ENCODE data around the gene FAM43B.

Gene FAM43B

DNA sequence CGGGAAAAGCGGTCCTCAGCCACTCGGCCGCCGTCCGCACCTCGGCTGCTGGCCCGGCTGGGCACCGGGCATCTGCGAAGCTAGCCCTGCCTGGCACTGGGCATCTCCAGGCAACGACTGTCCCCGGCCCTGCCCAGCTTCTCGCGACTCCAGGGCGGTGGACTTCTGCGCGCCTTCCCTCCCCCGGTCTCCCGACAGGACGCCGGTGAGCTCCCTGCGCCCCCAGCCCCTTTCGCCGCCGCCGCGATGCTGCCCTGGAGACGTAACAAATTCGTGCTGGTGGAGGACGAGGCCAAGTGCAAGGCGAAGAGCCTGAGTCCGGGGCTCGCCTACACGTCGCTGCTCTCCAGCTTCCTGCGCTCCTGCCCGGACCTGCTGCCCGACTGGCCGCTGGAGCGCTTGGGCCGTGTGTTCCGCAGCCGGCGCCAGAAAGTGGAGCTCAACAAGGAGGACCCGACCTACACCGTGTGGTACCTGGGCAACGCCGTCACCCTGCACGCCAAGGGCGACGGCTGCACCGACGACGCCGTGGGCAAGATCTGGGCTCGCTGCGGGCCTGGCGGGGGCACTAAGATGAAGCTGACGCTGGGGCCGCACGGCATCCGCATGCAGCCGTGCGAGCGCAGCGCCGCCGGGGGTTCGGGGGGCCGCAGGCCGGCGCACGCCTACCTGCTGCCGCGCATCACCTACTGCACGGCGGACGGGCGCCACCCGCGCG, 514 bp downstream of the FAM43B start:
- DNase-seq (ENCODE audit: low read depth), result no peak
- TF ChIP-seq CTCF (IDR thresholded peaks at IDR 0.05; ENCODE audit: insufficient read depth, low read depth, low read length, missing control alignments), result no peak
- H3K4me3 ChIP-seq (ENCODE audit: low read depth, low read length), result no peak overlapping the region

DNA sequence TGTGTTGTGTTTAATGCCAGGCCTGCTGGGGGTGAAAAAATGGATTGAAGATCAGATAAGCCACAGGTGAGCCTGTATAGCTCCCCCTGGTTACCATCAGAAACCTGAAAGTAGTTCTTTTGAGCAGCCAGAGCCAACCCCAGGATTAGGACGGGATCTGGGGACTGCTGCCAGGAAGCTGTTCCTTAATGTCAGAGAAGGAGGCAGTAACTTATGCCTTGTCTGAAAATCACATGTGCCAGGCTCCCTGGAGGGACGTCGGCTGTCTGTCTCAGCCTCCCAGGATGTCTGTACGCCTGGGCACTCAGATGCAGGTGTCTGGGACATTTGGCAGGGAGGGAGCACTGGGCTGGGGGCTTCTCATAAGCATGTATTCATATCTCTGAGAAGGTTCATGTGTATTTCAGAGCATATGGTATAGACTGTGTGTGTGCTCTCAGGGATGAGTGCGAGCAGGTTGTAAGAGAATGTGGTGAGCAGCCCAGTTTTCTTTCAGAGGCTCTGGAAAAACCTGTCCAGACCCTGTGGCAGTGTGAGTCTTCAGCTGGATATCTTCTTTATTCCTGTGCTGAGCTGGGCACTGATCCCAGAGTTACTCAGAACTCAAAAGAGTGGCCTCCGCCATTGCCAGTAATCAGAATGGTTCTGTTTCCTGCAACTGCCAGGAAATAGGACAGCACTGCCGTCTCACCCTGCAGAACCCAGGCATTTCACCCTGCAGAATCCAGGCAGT, 2.8 kb downstream of the FAM43B start:
- H3K4me3 ChIP-seq (ENCODE audit: low read depth, low read length), result no peak overlapping the region
- no peak for TF ChIP-seq CTCF (IDR thresholded peaks at IDR 0.05; ENCODE audit: insufficient read depth, low read depth, low read length, missing control alignments)
- no peak for DNase-seq (ENCODE audit: low read depth)

DNA sequence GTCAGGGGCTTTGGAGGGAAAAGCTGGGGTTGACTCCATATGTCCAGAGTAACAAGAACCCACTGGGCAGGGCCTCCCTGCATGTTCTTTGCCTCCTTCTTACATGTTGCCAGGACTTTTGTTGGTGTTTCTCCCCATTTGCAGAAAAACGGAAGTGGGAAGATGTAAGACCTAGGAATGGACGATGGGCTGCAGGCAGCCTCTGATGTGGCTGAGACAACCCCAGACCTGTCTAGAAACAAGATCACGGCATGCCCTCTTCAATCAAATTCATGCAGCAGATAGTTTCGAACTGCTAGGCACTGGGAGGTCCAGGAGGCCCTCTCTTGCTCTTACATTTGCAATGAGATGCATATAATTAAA, 3.4 kb downstream of the FAM43B start:
- TF ChIP-seq CTCF (IDR thresholded peaks at IDR 0.05; ENCODE audit: insufficient read depth, low read depth, low read length, missing control alignments), result no peak
- H3K4me3 ChIP-seq (ENCODE audit: low read depth, low read length), result no peak overlapping the region
- no peak for DNase-seq (ENCODE audit: low read depth)

- no peak for TF ChIP-seq CTCF (IDR thresholded peaks at IDR 0.05; ENCODE audit: insufficient read depth, low read depth, low read length, missing control alignments)
- DNase-seq (ENCODE audit: low read depth), result no peak
Observed at GRCh38 chr1:20558191-20558590, 5.8 kb downstream of the FAM43B start.

GRCh38 chr1:20560966-20561365, 8.6 kb downstream of the FAM43B start:
- TF ChIP-seq CTCF (IDR thresholded peaks at IDR 0.05; ENCODE audit: insufficient read depth, low read depth, low read length, missing control alignments), result no peak
- H3K4me3 ChIP-seq (ENCODE audit: low read depth, low read length), result no peak overlapping the region
- no peak for DNase-seq (ENCODE audit: low read depth)

More at GRCh38 chr1:20558191-20558590, 5.8 kb downstream of the FAM43B start:
- H3K4me3 ChIP-seq (ENCODE audit: low read depth, low read length), result no peak overlapping the region

GRCh38 chr1:20565234-20565633, 12.9 kb downstream of the FAM43B start:
- no peak for TF ChIP-seq CTCF (IDR thresholded peaks at IDR 0.05; ENCODE audit: insufficient read depth, low read depth, low read length, missing control alignments)
- no peak for DNase-seq (ENCODE audit: low read depth)
- H3K4me3 ChIP-seq (ENCODE audit: low read depth, low read length), result no peak overlapping the region
